ENCODE measurements around the gene TEK.
"Not testable (repeated sequence)": the region's sequence is repeated elsewhere in the genome, so short reads cannot be mapped to it uniquely, and the experiment has no call there.

TEK gene

DNA sequence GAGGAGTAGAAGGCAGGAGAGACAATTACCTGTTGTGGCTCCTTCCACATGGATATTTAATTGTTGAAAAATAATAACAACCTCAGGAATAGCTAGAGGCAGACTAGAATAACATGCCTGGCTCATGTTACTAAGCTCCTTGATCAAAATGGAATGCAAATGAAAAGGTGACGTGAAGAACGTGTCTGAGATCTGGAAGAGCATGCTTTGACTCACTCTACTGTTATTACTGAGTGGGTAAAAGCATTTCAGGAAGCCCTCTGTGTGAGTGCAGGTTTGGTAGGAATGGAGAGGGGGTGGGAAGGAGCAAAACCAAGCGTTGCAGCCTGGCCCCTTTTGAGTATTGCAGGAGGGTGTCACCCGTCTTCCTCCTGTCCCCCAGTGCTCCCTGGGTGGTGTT is 103.2 kb downstream of the TEK start:
- no peak for DNase-seq (ENCODE audit: low read depth in 4 of 4, low spot score in 1 of 4)

DNA sequence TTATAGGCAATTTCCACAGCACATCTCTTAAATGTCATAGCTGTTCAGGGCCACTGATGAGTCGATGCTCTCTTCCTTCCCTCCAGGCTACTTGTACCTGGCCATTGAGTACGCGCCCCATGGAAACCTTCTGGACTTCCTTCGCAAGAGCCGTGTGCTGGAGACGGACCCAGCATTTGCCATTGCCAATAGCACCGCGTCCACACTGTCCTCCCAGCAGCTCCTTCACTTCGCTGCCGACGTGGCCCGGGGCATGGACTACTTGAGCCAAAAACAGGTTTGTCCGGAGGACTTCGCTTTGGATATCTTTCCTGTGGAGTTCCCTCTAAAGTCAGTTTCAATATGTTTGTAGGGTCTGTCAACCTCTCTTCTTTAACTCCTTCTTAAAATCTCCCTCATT is 103.6 kb downstream of the TEK start:
- DNase-seq (ENCODE audit: low read depth in 4 of 4, low spot score in 1 of 4), result no peak

DNA sequence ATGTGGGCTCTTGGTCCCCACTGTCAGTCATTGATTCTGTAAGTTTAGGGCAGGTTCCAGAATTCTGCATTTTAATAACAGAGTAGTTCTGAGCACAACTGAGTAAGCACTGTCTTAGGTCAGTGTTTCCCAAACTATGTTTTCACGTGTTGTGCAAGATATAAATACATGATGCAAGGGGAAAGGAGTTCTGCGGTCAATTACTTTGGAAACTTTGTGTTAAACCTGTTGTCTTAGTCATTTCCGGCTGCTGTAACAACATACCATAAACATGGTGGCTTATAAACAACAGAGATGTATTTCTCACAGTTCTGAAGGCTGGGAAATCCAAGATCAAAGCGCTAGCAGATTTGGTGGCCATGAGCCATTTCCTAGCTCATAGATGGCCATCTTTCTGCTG is 118.2 kb downstream of the TEK start:
- no peak for DNase-seq (ENCODE audit: low read depth in 4 of 4, low spot score in 1 of 4)

DNA sequence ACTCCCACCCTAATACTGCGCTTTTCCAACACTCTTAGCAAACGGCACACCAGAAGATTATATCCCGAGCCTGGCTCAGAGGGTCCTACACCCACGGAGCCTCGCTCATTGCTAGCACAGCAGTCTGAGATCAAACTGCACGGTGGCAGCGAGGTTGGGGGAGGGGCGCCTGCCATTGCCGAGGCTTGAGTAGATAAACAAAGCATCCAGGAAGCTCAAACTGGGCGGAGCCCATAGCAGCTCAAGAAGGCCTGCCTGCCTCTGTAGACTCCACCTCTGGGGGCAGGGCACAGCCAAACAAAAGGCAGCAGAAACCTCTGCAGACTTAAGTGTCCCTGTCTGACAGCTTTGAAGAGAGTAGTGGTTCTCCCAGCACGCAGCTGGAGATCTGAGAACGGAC is 130.6 kb downstream of the TEK start:
- not testable (repeated sequence) for DNase-seq (ENCODE audit: low read depth in 4 of 4, low spot score in 1 of 4)

DNA sequence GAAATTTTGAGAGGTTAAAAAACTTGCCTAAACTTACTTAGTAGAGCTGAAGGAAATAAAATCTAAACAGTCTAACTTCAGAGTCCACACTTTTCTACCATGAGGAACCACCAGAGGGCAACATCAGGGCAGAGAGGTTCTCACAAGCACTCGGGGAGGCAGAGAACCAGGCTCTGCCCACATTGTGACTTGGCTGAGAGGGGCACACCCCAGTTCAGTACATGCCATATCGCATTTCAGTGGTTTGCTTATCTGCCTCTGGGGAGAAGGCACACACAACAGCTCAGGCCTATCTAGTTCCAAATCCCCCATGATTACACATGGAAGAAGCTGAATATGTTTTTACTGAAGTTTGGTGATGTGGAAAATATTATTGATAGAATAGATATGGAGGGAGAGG is 138.7 kb downstream of the TEK start:
- no peak for DNase-seq (ENCODE audit: low read depth in 4 of 4, low spot score in 1 of 4)

DNA sequence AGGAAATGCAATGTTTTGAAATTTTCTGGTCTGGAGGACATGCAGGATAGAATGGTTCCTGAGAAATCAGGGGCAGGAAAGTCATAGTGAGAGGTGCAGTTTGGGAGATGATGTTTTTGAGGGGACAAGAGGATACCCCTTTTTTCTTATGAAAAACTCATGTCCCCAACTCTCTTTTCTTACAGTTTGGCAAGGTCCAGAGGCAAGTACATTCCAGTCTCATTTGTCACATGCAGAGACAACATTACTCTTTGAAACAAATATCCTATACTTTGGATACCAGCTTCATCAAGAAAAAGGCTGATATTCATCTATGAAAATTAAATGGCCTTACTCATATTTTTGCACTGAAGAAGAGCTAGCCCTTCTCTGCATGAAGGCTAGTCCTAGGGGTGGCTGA is 139.7 kb downstream of the TEK start:
- DNase-seq (ENCODE audit: low read depth in 4 of 4, low spot score in 1 of 4), result no peak

DNA sequence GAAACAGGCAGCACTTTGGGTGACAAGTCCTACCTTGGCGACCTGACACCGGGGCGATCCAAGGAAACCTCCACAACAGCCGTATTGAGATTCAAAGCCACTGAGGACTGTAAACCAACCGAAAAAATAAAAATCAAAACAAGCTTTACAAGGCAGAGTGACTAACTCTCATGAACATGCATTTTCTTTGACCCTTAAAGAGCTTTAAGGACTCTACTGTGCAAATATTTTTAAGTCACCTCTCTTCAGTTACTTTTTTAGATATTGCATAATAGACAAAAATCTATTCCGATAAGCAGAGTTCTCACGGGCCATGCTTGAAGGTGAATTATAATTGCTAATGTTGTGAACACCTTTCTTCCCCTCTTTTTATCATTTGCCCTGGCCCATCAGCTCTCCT is 149.6 kb downstream of the TEK start:
- no peak for DNase-seq (ENCODE audit: low read depth in 4 of 4, low spot score in 1 of 4)

DNA sequence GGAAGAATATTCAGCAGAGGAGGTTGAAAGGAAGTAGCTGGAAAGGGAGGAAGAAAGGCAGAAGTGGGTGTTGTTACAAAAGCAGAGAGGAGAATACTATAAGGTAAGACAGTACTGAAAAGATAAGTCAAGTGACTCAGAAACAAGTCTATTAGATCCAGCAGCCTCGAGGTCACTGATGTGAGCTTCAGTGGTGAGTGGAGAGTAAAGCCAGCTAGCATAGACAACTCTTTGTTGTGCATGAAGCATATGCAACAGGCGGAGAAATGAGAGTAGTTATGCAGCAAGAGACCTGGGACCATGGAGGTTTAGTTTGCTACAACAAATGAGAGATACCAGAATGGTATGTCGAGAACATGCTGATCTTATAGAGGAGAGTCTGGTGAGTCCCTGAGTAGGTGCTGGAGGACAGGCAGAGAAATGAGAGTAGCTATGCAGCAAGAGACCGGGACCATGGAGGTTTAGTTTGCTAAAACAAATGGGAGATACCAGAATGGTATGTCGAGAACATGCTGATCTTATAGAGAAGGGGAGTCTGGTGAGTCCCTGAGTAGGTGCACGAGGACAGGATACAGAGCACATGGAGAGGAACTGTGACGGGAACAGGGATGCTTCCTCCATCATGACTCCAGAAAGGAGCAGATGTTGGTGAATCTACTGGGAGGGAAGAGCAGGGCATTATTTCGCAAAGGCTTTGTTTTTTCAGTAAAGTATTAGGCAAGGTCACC is 151.9 kb downstream of the TEK start:
- no peak for DNase-seq (ENCODE audit: low read depth in 4 of 4, low spot score in 1 of 4)

DNA sequence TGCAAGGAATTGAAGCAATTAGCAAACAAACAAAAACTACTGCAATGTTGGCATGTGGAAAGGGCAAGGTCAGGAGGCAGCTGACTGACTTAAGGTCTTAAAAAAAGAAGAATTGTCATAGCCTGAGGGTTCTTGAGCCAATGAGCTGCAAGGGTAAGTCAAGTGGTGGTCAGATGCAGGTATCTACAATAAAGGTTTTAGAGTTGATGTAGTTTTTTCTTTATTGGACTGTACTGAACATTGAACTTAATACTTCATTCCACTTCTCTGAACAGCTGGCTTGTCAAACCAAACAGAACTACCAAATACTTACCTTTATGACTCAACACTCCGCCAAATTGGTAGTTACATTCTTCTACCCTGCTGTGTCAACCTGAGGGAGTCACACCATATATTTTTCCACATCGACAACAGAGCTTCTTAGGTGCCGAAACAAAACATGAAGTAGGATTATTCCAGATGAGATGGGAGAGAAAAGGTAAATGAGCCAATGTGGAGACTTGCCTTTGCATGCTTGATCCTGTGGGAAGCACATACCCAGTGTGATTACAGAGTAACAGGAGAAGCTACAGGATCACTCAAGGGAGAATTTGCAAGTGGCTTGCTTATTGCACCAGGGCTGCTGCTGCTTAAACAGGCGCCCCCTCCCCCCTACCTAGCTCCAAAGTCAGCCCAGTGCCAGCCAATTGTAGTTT is 152.6 kb downstream of the TEK start:
- DNase-seq (ENCODE audit: low read depth in 4 of 4, low spot score in 1 of 4), result no peak

DNA sequence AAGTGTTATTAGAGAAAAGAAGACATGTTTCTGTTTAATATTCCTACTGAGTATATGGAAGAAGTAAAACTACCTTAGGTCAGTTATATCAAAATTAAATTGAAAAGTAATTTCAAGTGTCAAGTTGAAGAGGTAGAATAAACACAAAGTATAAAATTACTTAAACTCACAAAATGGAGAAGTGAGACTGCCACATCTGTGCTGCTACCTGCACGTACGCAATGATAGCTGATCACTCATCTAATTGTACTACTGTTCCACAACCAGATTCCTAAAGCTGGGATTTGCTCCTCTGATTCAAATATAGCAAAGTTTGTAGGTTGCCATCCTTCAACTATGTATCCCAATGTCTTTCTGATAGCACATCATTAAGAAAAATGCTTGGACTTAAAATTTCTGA is 163.1 kb downstream of the TEK start:
- DNase-seq (ENCODE audit: low read depth in 4 of 4, low spot score in 1 of 4), result no peak

DNA sequence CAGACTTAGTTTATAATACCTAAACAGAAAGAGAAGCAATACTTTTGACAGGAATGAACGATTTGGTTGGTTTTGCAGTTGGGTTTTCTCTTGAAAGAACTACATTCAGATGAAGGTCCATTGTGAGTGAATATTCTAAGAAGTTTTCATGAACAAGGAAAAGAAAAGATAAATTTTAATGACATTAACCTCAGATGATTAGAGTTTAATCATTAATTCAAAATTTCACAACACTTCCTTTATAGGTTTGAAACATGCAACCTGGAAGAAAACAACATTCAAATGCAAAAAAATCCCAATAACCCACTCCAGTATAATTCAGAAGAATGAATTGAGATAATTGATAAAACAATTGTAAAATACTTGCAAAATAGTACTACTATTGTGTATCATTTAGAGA is 164.2 kb downstream of the TEK start:
- DNase-seq (ENCODE audit: low read depth in 4 of 4, low spot score in 1 of 4), result no peak

DNA sequence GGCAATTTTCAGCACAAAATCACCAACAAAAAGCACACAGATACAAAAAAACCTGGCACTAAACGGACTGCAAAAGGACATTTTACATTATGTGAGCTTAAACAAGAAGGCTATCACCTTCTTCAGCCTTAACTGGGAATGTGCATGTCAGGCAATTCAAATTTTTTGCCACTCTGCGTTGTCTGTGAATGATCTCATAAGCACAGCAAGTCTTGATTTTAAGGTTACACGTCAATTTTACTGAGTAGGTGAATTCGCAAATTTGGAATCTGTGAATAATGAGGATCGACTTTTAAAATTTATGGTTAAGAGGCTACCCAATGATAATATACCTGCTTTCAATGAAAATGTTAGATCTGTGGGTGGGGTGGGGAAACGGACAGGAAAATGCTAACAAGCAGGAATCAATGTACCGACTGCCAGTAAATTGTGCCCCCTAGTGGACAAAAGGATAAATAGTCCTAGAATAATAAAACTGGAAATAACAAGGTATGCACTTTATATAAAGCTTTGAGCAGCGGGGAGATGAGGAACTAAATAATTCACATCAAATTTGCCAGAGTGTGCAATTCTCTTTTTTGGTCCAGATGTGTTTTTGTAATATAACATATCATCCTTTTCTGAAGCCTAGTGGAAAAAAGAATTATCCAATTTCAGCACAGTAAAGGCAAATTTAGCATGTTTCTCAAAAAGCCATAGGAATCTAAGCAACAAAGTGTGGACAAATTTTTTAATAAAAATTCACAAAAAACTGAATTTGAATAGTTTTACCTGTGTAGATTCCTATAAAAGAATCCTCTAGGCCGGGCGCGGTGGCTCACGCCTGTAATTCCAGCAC is 167.4 kb downstream of the TEK start:
- DNase-seq (ENCODE audit: low read depth in 4 of 4, low spot score in 1 of 4), result no peak

DNA sequence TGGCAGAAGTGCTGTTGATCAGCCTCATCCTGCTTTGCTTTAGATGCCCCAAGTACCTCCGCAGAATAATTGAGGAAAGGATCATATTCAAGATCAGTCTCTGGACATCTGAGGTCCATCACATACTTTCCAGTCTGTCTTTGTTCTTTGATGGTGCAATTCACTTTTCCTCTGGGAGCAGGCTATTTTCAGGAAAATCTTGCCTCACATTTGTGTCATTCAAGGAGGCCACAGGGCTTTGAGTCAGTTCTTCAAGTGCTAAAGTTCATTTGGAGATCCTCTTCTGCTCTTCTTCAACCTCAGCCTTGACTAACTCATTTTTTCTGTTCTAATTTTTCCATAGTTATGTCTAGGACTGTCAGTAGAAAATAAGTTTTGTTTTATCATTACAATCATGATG is 169.3 kb downstream of the TEK start:
- DNase-seq (ENCODE audit: low read depth in 4 of 4, low spot score in 1 of 4), result no peak

DNA sequence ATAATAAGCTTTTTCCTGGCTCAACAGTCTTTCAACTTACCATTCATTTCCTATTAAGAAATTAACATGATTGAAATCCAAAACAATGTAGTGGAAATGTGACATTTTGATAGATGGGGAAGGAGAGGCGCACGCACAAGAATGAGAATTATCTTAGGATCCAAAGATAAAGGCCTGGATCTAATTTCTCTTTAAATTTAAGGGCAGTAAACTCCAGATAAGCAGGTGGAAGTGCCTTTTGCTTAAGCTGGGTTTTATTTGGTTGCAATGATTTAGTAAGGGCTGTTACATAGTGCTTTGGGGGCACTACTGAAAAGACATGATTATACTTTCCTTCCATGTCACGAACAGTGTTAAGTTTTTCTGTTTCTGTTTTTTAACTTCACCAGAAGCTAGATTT is 170.6 kb downstream of the TEK start:
- DNase-seq (ENCODE audit: low read depth in 4 of 4, low spot score in 1 of 4), result no peak
